ENCODE results near the gene SMPD3.

Gene SMPD3

GRCh38 chr16:68433316-68433715 lies 15.0 kb downstream of the SMPD3 start:
- Histone ChIP-seq H3K4me3 (no peak overlapping the region), H3K9ac (no peak overlapping the region), H3K4me2 (no peak overlapping the region), H4K20me1 (no peaks in the 10 kb centered on the region), H3K9me3 (replicated peaks in 1 of 11) (peaks cover 5 to 18% (median 9%) of the 10 kb centered on the region in 11 experiments; a peak in 16 of 22 replicates), H3K27ac (no peak overlapping the region), H3K36me3 (no peaks in the 10 kb centered on the region), H3K27me3 (no peaks in the 10 kb centered on the region), H3K4me1 (peaks cover 0 to 12% (median 3%) of the 10 kb centered on the region in 10 experiments; a peak in 4 of 20 replicates)
- no peak for TF ChIP-seq Cebpa-rat (IDR thresholded peaks at IDR 0.05)

DNA sequence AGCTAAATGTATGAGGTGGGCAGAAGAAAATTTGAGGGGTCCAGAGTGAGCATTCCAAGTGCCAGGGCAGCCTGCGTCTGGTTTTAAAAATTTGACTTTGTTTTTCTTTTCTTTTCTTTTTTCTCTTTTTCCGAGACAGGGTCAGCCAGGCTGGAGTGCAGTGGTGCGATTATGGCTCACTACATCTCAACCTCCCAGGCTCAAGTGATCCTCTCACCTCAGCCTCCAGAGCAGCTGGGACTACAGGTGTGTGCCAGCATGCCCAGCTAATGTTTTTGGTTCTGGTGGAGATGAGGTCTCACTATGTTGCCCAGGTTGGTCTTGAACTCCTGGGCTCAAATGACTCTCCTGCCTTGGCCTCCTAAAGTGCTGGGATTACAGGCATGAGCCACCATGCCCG lies 15.6 kb downstream of the SMPD3 start:
- H3K4me3 ChIP-seq: no peak overlapping the region
- peaks cover 5 to 13% (median 9%) of the 10 kb centered on the region in 11 experiments; a peak in 16 of 22 replicates for H3K9me3 ChIP-seq (replicated peaks in 1 of 11)
- H3K4me2 ChIP-seq: no peak overlapping the region
- H3K27me3 ChIP-seq: no peaks in the 10 kb centered on the region
- H3K27ac ChIP-seq: no peak overlapping the region
- no peak for TF ChIP-seq Cebpa-rat (IDR thresholded peaks at IDR 0.05)
- no peak overlapping the region for H3K9ac ChIP-seq
- H3K36me3 ChIP-seq: no peaks in the 10 kb centered on the region
- peaks cover 0 to 12% (median 3%) of the 10 kb centered on the region in 10 experiments; a peak in 4 of 20 replicates for H3K4me1 ChIP-seq
- no peaks in the 10 kb centered on the region for H4K20me1 ChIP-seq

GRCh38 chr16:68429076-68429854 lies 19.0 kb downstream of the SMPD3 start:
- Histone ChIP-seq H4K20me1 (no peaks in the 10 kb centered on the region), H3K27ac (no peak overlapping the region), H3K36me3 (no peaks in the 10 kb centered on the region), H3K4me3 (no peak overlapping the region), H3K4me1 (peaks cover 0 to 12% (median 3%) of the 10 kb centered on the region in 10 experiments; a peak in 4 of 20 replicates), H3K27me3 (no peaks in the 10 kb centered on the region), H3K9me3 (replicated peaks in 1 of 11) (no peaks in the 10 kb centered on the region), H3K4me2 (0 out of 22 replicates have a peak overlapping the region, but pooled peaks of 2 of the 11 experiments have one; percentile 17 to 19), H3K9ac (no peak overlapping the region)
- no peak for TF ChIP-seq Cebpa-rat (IDR thresholded peaks at IDR 0.05)

DNA sequence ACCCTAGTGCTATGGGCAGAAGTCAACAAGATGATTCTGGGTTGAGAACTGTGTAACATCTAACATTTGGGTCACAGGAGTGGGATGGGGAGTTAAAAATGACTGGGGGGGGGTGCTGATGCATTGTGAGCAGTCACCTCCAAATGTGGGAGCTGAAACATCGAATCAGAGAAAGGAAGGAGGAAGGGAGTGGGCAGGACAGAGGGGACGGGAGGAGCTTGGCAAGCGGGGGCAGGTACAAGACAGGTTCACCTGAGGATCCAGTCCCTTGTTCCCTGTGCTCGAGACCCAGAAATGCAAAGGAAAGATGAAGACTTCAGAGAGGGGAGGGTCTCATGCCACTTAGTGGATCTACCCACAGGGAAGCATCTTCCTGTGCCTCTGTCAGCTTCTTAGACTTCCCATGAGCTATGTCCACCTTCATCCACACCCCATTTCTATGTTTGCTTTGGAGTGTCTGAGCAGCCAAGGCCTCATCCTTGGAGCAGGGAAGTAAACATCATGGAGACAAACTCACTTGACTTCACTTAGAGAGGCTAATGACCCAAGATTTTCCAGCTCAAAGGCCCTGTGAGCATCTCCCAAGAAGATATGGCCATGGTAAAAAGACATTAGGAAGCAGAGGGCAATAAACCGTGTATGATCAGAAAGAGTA lies 20.5 kb downstream of the SMPD3 start:
- Histone ChIP-seq H3K4me3 (no peak overlapping the region), H3K27me3 (no peaks in the 10 kb centered on the region), H3K36me3 (no peaks in the 10 kb centered on the region), H3K4me1 (peaks cover 0 to 12% (median 3%) of the 10 kb centered on the region in 10 experiments; a peak in 5 of 20 replicates), H3K27ac (no peak overlapping the region), H3K4me2 (no peak overlapping the region), H3K9ac (no peak overlapping the region), H4K20me1 (no peaks in the 10 kb centered on the region), H3K9me3 (replicated peaks in 1 of 11) (no peaks in the 10 kb centered on the region)
- no peak for TF ChIP-seq Cebpa-rat (IDR thresholded peaks at IDR 0.05)

- Histone ChIP-seq H3K9me3 (replicated peaks in 1 of 11) (no peaks in the 10 kb centered on the region), H3K27ac (no peak overlapping the region), H3K27me3 (no peaks in the 10 kb centered on the region), H3K4me3 (no peak overlapping the region), H3K9ac (no peak overlapping the region), H3K36me3 (no peaks in the 10 kb centered on the region), H3K4me1 (peaks cover 0 to 19% (median 5%) of the 10 kb centered on the region in 10 experiments; a peak in 6 of 20 replicates), H3K4me2 (no peak overlapping the region), H4K20me1 (0 out of 22 replicates have a peak, but pooled peaks cover 0 to under 1% (median 0%) of the 10 kb centered on the region in 11 experiments)
- TF ChIP-seq Cebpa-rat (IDR thresholded peaks at IDR 0.05): no peak
These were observed 22.0 kb downstream of the SMPD3 start for GRCh38 chr16:68426347-68426652.

- TF ChIP-seq Cebpa-rat (IDR thresholded peaks at IDR 0.05): no peak
- no peak overlapping the region for H3K4me3 ChIP-seq
- no peaks in the 10 kb centered on the region for H3K9me3 ChIP-seq (replicated peaks in 1 of 11)
- no peak overlapping the region for H3K4me2 ChIP-seq
- H4K20me1 ChIP-seq: 0 out of 22 replicates have a peak, but pooled peaks cover 0 to 4% (median 0%) of the 10 kb centered on the region in 11 experiments
- peaks cover 0 to 19% (median 5%) of the 10 kb centered on the region in 10 experiments; a peak in 6 of 20 replicates for H3K4me1 ChIP-seq
- no peaks in the 10 kb centered on the region for H3K36me3 ChIP-seq
- H3K27me3 ChIP-seq: no peaks in the 10 kb centered on the region
- no peak overlapping the region for H3K27ac ChIP-seq
- H3K9ac ChIP-seq: no peak overlapping the region
These were observed 22.6 kb downstream of the SMPD3 start for GRCh38 chr16:68425498-68426346.

DNA sequence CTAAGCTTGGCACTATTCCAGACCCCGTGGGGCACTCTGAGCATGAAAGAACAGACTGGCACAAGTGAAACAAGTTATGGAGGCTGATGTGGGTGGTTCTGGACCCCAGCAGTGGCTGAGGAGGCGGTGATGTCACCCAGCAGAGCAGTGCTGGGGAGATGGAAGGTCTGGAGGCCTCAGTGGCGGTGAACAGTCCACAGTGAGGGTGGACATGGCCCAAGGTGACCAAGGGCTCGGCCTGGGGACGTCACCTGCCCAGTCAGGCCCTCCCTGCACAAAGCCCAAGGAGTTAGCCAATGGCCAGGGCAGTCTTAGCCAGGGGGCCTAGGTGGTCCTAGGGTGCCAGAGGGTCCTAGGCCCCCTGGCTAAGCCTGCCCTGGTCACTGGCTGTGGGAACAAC lies 24.5 kb downstream of the SMPD3 start:
- Histone ChIP-seq H3K9me3 (replicated peaks in 1 of 11) (no peaks in the 10 kb centered on the region), H3K27me3 (no peaks in the 10 kb centered on the region), H3K4me2 (no peak overlapping the region), H3K4me3 (no peak overlapping the region), H4K20me1 (0 out of 22 replicates have a peak, but pooled peaks cover 0 to 4% (median 0%) of the 10 kb centered on the region in 11 experiments), H3K9ac (no peak overlapping the region), H3K4me1 (peaks cover 0 to 12% (median 3%) of the 10 kb centered on the region in 10 experiments; a peak in 11 of 20 replicates), H3K36me3 (no peaks in the 10 kb centered on the region), H3K27ac (no peak overlapping the region)
- no peak for TF ChIP-seq Cebpa-rat (IDR thresholded peaks at IDR 0.05)

- peaks cover 7 to 25% (median 15%) of the 10 kb centered on the region in 10 experiments for H3K4me1 ChIP-seq
- 0 out of 22 replicates have a peak, but pooled peaks cover 0 to 4% (median 0%) of the 10 kb centered on the region in 11 experiments for H4K20me1 ChIP-seq
- no peaks in the 10 kb centered on the region for H3K36me3 ChIP-seq
- no peak overlapping the region for H3K27ac ChIP-seq
- no peak for TF ChIP-seq Cebpa-rat (IDR thresholded peaks at IDR 0.05)
- H3K9ac ChIP-seq: no peak overlapping the region
- H3K4me2 ChIP-seq: peak overlapping the region in 2 of 11 experiments; percentile 18 to 27; a peak in 2 of 22 replicates
- no peak overlapping the region for H3K4me3 ChIP-seq
- no peaks in the 10 kb centered on the region for H3K9me3 ChIP-seq (replicated peaks in 1 of 11)
- H3K27me3 ChIP-seq: no peaks in the 10 kb centered on the region
These were observed 25.8 kb downstream of the SMPD3 start for GRCh38 chr16:68422396-68422960.
